Fibroblast of the conjunctiva (primary cell): Measurements from ENCODE around the gene KLHL29.

Source experiments
- DNase-seq: peaks from one replicate; pipeline ENCODE4 v3.0.0-alpha.2; 2010; ENCODE audit warnings: low read depth

KLHL29 gene

GRCh38 chr2:23513872-23514793, 129.2 kb downstream of the KLHL29 start:
- DNase-seq = no peak

GRCh38 chr2:23516520-23517256, 131.7 kb downstream of the KLHL29 start:
- no peak for DNase-seq

- no peak for DNase-seq
Measured at GRCh38 chr2:23518481-23519333, 133.7 kb downstream of the KLHL29 start.

- DNase-seq = no peak
Measured at GRCh38 chr2:23519334-23519651, 134.3 kb downstream of the KLHL29 start.

- DNase-seq = no peak
Measured at GRCh38 chr2:23520256-23520655, 135.3 kb downstream of the KLHL29 start.

GRCh38 chr2:23521060-23521459, 136.1 kb downstream of the KLHL29 start:
- no peak for DNase-seq

- no peak for DNase-seq
Measured at GRCh38 chr2:23522726-23523372, 137.9 kb downstream of the KLHL29 start.

GRCh38 chr2:23523373-23524260, 138.6 kb downstream of the KLHL29 start:
- no peak for DNase-seq

GRCh38 chr2:23524261-23524706, 139.3 kb downstream of the KLHL29 start:
- no peak for DNase-seq

GRCh38 chr2:23525137-23525765, 140.3 kb downstream of the KLHL29 start:
- no peak for DNase-seq

- DNase-seq = no peak
Measured at GRCh38 chr2:23526114-23526513, 141.1 kb downstream of the KLHL29 start.

GRCh38 chr2:23526835-23527790, 142.1 kb downstream of the KLHL29 start:
- DNase-seq = no peak

- DNase-seq = no peak
Measured at GRCh38 chr2:23528171-23528570, 143.2 kb downstream of the KLHL29 start.

- no peak for DNase-seq
Measured at GRCh38 chr2:23528690-23529089, 143.7 kb downstream of the KLHL29 start.

- no peak for DNase-seq
Measured at GRCh38 chr2:23529659-23530058, 144.7 kb downstream of the KLHL29 start.

- DNase-seq = no peak
Measured at GRCh38 chr2:23530206-23530908, 145.4 kb downstream of the KLHL29 start.

GRCh38 chr2:23530909-23531276, 145.9 kb downstream of the KLHL29 start:
- no peak for DNase-seq

GRCh38 chr2:23531280-23531679, 146.3 kb downstream of the KLHL29 start:
- no peak for DNase-seq

- DNase-seq = no peak
Measured at GRCh38 chr2:23531881-23532280, 146.9 kb downstream of the KLHL29 start.
